UCSD-AML1 (cell line): ENCODE data around the gene CEP152.

ENCODE experiments used
- DNase-seq: peaks from one replicate; lab custom pipeline; 2025; ENCODE audit not compliant: unreplicated experiment; lab: John Stamatoyannopoulos, UW

CEP152 gene

GRCh38 chr15:48705381-48705780, 105.5 kb downstream of the CEP152 start:
- no peak for DNase-seq

GRCh38 chr15:48703544-48703943, 107.3 kb downstream of the CEP152 start:
- no peak for DNase-seq

DNA sequence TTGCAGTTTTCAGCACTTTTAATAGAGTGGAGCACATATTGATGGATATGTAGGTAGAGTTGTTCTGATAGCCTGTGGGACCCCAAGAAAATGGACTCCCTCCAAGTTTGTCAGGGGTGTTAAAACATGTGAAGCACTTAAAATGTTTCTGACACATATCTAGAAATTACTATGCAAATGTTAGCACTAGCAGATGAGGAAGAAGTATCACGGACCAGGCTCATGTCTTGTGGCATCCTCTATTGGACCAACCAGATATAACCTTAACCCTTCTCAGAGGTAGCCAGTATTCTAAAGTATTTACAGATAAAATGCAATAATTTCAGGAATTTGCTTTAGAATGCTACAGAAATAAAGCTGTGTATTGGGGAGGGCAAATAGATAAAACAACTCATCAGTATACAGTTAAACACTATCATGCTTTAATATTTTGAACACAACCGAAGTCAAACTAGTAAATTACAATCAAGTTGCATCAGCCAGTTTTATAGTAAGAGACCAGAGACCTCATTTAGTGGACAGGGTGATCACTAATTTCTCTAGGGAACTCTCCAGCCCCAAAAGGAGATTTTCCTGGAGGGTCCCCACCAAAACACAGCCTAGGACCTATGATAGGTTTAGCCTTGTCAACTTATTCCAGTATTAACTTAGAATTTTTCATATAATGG, 108.2 kb downstream of the CEP152 start:
- DNase-seq = no peak

- no peak for DNase-seq
These were observed 114.1 kb downstream of the CEP152 start for GRCh38 chr15:48696627-48697312.

GRCh38 chr15:48695827-48696573, 114.9 kb downstream of the CEP152 start:
- DNase-seq = no peak

DNA sequence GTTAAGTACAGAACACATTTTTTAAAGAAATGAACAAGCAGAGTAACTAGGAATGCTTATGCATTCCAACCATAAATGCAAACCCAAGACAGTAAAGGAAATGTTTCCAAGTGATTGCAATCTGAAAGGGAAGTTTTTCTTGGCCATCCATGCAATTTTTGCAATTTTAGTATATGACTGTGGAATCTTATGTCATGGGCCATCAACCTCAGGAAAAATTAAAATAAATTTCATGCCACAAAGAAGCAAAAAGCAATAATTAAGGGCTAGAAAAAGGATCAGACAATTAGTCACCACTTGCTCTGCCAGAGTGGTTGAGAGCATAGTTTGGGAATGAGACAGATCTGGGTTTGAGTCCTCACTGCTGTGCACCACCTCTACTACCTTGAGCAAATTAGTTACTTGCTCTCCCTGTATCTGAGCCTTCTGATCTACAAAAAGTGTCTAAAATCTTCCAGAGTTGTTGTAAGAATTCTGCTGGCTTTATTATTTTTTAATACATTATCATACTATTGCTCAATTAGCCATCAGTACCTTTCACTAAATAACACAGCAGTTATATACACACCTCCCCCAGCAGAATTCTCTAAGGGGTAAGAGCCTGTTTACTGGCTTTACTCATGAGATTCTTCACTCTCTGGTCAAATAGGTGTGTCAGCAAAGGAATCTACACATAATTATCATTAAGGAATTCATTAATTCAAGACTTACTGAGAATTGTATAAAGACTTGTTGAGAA, 115.6 kb downstream of the CEP152 start:
- DNase-seq = no peak

GRCh38 chr15:48693484-48693883, 117.4 kb downstream of the CEP152 start:
- no peak for DNase-seq

DNA sequence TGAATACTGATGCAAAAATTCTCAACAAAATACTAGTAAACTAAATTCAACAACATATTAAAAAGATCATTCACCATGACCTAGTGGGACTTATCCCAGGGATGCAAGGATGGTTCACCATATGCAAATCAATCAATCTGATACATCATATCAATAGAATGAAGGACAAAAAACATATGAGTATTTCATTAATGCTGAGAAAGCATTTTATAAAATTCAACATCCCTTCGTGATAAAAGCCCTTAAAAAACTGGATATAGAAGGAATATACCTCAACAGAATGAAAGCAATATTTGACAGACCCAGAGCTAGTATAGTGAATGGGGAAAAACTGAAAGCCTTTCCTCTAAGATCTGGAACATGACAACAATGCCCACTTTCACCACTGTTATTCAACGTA, 122.4 kb downstream of the CEP152 start:
- no peak for DNase-seq
